Fibroblast of the aortic adventitia (primary cell): ENCODE data around the gene NEDD4L. TPM values are rescaled to one million over a fixed set of nuclear protein-coding genes. Genes with fewer than 3 reads are reported as not detected.

ENCODE experiments used
- DNase-seq: peaks from one replicate; pipeline ENCODE4 v3.0.0-alpha.2; 2010; ENCODE audit warnings: low read depth
- H3K4me3 ChIP-seq: 2 replicates; pipeline ENCODE4 v1.5.1; 2011; ENCODE audit warnings: low read depth, mild to moderate bottlenecking, control low read depth, low read length, moderate library complexity
- total RNA-seq: library from RNA; depleted of rRNA; stranded (reverse); fragments of >200 nt; gene quantifications from 2 replicates; pipeline ENCODE4 v1.2.3, GENCODE V29; 2012; ENCODE audit warnings: low replicate concordance
- TF ChIP-seq, protein P1 (sequence below): IDR thresholded peaks from 2 replicates; pipeline ENCODE4 v1.5.1; 2011; ENCODE audit warnings: mild to moderate bottlenecking, low read length, control low read depth, inconsistent platforms; ENCODE audit not compliant: insufficient read depth

Gene NEDD4L
- total RNA-seq, 1 donor = 22.2 TPM

- TF ChIP-seq, protein P1, sequence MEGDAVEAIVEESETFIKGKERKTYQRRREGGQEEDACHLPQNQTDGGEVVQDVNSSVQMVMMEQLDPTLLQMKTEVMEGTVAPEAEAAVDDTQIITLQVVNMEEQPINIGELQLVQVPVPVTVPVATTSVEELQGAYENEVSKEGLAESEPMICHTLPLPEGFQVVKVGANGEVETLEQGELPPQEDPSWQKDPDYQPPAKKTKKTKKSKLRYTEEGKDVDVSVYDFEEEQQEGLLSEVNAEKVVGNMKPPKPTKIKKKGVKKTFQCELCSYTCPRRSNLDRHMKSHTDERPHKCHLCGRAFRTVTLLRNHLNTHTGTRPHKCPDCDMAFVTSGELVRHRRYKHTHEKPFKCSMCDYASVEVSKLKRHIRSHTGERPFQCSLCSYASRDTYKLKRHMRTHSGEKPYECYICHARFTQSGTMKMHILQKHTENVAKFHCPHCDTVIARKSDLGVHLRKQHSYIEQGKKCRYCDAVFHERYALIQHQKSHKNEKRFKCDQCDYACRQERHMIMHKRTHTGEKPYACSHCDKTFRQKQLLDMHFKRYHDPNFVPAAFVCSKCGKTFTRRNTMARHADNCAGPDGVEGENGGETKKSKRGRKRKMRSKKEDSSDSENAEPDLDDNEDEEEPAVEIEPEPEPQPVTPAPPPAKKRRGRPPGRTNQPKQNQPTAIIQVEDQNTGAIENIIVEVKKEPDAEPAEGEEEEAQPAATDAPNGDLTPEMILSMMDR = no peak
- no peak overlapping the region for H3K4me3 ChIP-seq
- DNase-seq = no peak
Observed at GRCh38 chr18:58110398-58110797, 66.4 kb downstream of the NEDD4L start.

GRCh38 chr18:58112174-58112573 lies 68.1 kb downstream of the NEDD4L start:
- H3K4me3 ChIP-seq = no peak overlapping the region
- no peak for DNase-seq
- TF ChIP-seq, protein P1 = no peak

DNA sequence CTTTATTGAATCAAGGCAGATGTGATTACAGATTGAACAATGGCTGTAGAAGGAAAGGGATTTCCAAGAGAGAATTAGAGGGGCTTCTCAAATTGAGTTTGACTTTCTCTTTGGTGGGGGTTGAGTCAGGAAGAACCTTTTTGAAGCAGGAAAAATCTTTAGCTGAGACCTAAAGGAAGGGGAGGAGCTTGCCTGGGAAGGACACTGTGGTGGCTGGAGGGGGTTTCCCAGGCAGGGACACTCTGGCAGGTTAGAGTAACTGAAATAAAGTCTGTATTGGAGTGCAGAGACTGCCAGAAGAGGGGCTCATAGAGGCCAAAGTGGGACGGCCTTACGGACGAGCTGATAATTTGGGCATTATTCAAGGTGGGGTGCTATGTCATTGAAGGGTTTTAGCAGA lies 69.3 kb downstream of the NEDD4L start:
- TF ChIP-seq, protein P1 = no peak

GRCh38 chr18:58114766-58115165 lies 70.7 kb downstream of the NEDD4L start:
- no peak for DNase-seq
- TF ChIP-seq, protein P1 = no peak
- no peak overlapping the region for H3K4me3 ChIP-seq

More for the DNA sequence above, 69.3 kb downstream of the NEDD4L start:
- no peak overlapping the region for H3K4me3 ChIP-seq
- DNase-seq = no peak

GRCh38 chr18:58116818-58117217 lies 72.8 kb downstream of the NEDD4L start:
- DNase-seq = no peak
- TF ChIP-seq, protein P1 = no peak
- no peak overlapping the region for H3K4me3 ChIP-seq

GRCh38 chr18:58117786-58118403 lies 73.9 kb downstream of the NEDD4L start:
- peak; percentile 73 for DNase-seq

More at GRCh38 chr18:58117786-58118403, 73.9 kb downstream of the NEDD4L start:
- no peak overlapping the region for H3K4me3 ChIP-seq
- TF ChIP-seq, protein P1 = no peak
